H1 (cell line): Measurements from ENCODE around the gene ADK. TPM values are rescaled to one million over a fixed set of nuclear protein-coding genes. Genes with fewer than 3 reads are reported as not detected.

ENCODE experiments used
- CTCF ChIA-PET: fragments of 300-600 bp; sonication (Branson Sonifier 250); formaldehyde crosslinking; loops from one replicate; lab custom pipeline; 2021; ENCODE audit not compliant: partially characterized antibody; lab: Charles Lee
- POLR2A ChIA-PET: fragments of 300-600 bp; sonication (Branson Sonifier 250); formaldehyde crosslinking; loops from one replicate; lab custom pipeline; 2021; ENCODE audit warnings: inconsistent platforms; ENCODE audit not compliant: partially characterized antibody; lab: Charles Lee
- DNase-seq, 2 experiments: peaks; one replicate each; pipeline versions ENCODE4 v3.0.0 to v3.0.0-alpha.2; 2010 to 2022; ENCODE audit warnings: low spot score in 2 of 2, low read depth in 1 of 2, mixed read lengths in 1 of 2
- FAIRE-seq: peaks from 2 replicates; lab custom pipeline; 2011; peaks lifted over from hg19 to GRCh38; lab: Jason Lieb, UNC
- H2AFZ ChIP-seq: 2 replicates; pipeline ENCODE4 v1.8.1; 2012; ENCODE audit warnings: low read length, inconsistent platforms
- H2AK5ac ChIP-seq: 2 replicates; pipeline ENCODE4 v1.6.1; 2013; ENCODE audit warnings: low read depth, low read length
- H2BK120ac ChIP-seq: replicated peaks from 2 replicates; pipeline ENCODE3; 2013; ENCODE audit warnings: low read depth, low read length, inconsistent platforms
- H2BK12ac ChIP-seq: 2 replicates; pipeline ENCODE4 v1.6.1; 2013; ENCODE audit warnings: low read depth, low read length
- H2BK15ac ChIP-seq: 2 replicates; pipeline ENCODE4 v1.6.1; 2013; ENCODE audit warnings: low read length
- H2BK20ac ChIP-seq: 2 replicates; pipeline ENCODE4 v1.6.1; 2013; ENCODE audit warnings: low read length
- H2BK5ac ChIP-seq: 2 replicates; pipeline ENCODE4 v1.6.1; 2013; ENCODE audit warnings: low read depth, low read length
- H3K14ac ChIP-seq: 2 replicates; pipeline ENCODE4 v1.6.1; 2013; ENCODE audit warnings: inconsistent platforms; ENCODE audit not compliant: insufficient read length
- H3K18ac ChIP-seq: 2 replicates; pipeline ENCODE4 v1.6.1; 2013; ENCODE audit warnings: low read length; ENCODE audit errors: extremely low read depth
- H3K23ac ChIP-seq: 2 replicates; pipeline ENCODE4 v1.6.1; 2013; ENCODE audit warnings: inconsistent platforms; ENCODE audit not compliant: insufficient read length
- H3K23me2 ChIP-seq: 2 replicates; pipeline ENCODE4 v1.6.1; 2013; ENCODE audit warnings: low read depth, low read length
- H3K27ac ChIP-seq: 2 replicates; pipeline ENCODE4 v1.6.1; 2011; ENCODE audit warnings: low read depth, low read length, inconsistent platforms
- H3K27me3 ChIP-seq, 4 experiments: replicated peaks in 1 of 4; 1 replicate in 1 of 4; 2 replicates in 3 of 4; pipeline versions ENCODE4 v1.6.1 to v1.8.1; 2011 to 2013; ENCODE audit warnings: low read length in 3 of 4, mild to moderate bottlenecking in 3 of 4, inconsistent platforms in 2 of 4, mixed read lengths in 2 of 4, moderate library complexity in 1 of 4; ENCODE audit not compliant: control insufficient read depth in 3 of 4, insufficient read depth in 3 of 4; ENCODE audit errors: extremely low read depth in 1 of 4
- H3K36me3 ChIP-seq, 4 experiments: 2 replicates each; pipeline versions ENCODE4 v1.6.1 to v1.8.1; 2011 to 2013; ENCODE audit warnings: mild to moderate bottlenecking in 4 of 4, low read length in 3 of 4, moderate library complexity in 2 of 4, control low read depth in 1 of 4, inconsistent platforms in 1 of 4; ENCODE audit not compliant: insufficient read depth in 4 of 4, control insufficient read depth in 2 of 4
- H3K4ac ChIP-seq: replicated peaks from 2 replicates; pipeline ENCODE3; 2013; ENCODE audit warnings: low read length, low read depth, mixed read lengths, inconsistent platforms; ENCODE audit not compliant: insufficient read length
- H3K4me1 ChIP-seq, 4 experiments: replicated peaks in 1 of 4; 1 replicate in 1 of 4; 2 replicates in 3 of 4; pipeline versions ENCODE4 v1.6.1 to v1.8.1; 2011 to 2013; ENCODE audit warnings: low read length in 3 of 4, inconsistent platforms in 2 of 4, mixed read lengths in 1 of 4; ENCODE audit not compliant: insufficient read depth in 4 of 4, control insufficient read depth in 3 of 4
- H3K4me2 ChIP-seq, 2 experiments: 2 replicates each; pipeline versions ENCODE4 v1.6.1 to v1.8.1; 2011 to 2013; ENCODE audit warnings: low read depth in 2 of 2, low read length in 2 of 2, control low read depth in 1 of 2, inconsistent platforms in 1 of 2, mild to moderate bottlenecking in 1 of 2; ENCODE audit not compliant: insufficient read depth in 1 of 2
- H3K4me3 ChIP-seq, 4 experiments: fragments of 200-600, 300-600 bp in 1 of 4; sonication (generic), shearing (Covaris generic), sonication (Bioruptor Twin) in 1 of 4; 2 replicates each; pipeline versions ENCODE4 v1.5.1 to v1.8.1; 2011 to 2016; ENCODE audit warnings: low read length in 4 of 4, low read depth in 3 of 4, control low read depth in 2 of 4, inconsistent platforms in 2 of 4, mild to moderate bottlenecking in 2 of 4, mixed read lengths in 1 of 4, moderate library complexity in 1 of 4; ENCODE audit not compliant: insufficient read depth in 2 of 4; ENCODE audit errors: extremely low read depth in 1 of 4
- H3K56ac ChIP-seq: replicated peaks from 2 replicates; pipeline ENCODE3; 2013; ENCODE audit warnings: low read depth, mild to moderate bottlenecking, mixed read lengths, low read length, inconsistent platforms; ENCODE audit not compliant: insufficient read length
- H3K79me1 ChIP-seq: 2 replicates; pipeline ENCODE4 v1.6.1; 2013; ENCODE audit warnings: low read depth, low read length, control low read depth
- H3K79me2 ChIP-seq, 2 experiments: 2 replicates each; pipeline versions ENCODE4 v1.6.1 to v1.8.1; 2012 to 2013; ENCODE audit warnings: low read length in 2 of 2, mild to moderate bottlenecking in 2 of 2, inconsistent platforms in 1 of 2; ENCODE audit not compliant: insufficient read depth in 2 of 2, control insufficient read depth in 1 of 2
- H3K9ac ChIP-seq, 4 experiments: replicated peaks in 1 of 4; 1 replicate in 1 of 4; 2 replicates in 3 of 4; pipeline versions ENCODE4 v1.6.1 to v1.8.1; 2011 to 2013; ENCODE audit warnings: low read depth in 3 of 4, low read length in 3 of 4, control low read depth in 2 of 4, mild to moderate bottlenecking in 2 of 4, moderate library complexity in 2 of 4, inconsistent platforms in 1 of 4; ENCODE audit errors: extremely low read depth in 1 of 4
- H3K9me3 ChIP-seq, 2 experiments: 2 replicates each; pipeline versions ENCODE4 v1.6.1 to v1.8.1; 2012 to 2013; ENCODE audit warnings: mild to moderate bottlenecking in 2 of 2, moderate library complexity in 2 of 2, control low read depth in 1 of 2, inconsistent platforms in 1 of 2, low read depth in 1 of 2, low read length in 1 of 2, mixed read lengths in 1 of 2; ENCODE audit not compliant: insufficient read depth in 2 of 2
- H4K20me1 ChIP-seq, 2 experiments: replicated peaks in 1 of 2; 2 replicates each; pipeline versions ENCODE3 to v1.8.1; 2011 to 2013; ENCODE audit warnings: inconsistent platforms in 2 of 2, low read length in 2 of 2, mild to moderate bottlenecking in 1 of 2; ENCODE audit not compliant: insufficient read depth in 2 of 2, control insufficient read depth in 1 of 2
- H4K5ac ChIP-seq: 2 replicates; pipeline ENCODE4 v1.6.1; 2013; ENCODE audit warnings: low read length, low read depth, mixed read lengths, inconsistent platforms; ENCODE audit not compliant: insufficient read length
- H4K8ac ChIP-seq: 2 replicates; pipeline ENCODE4 v1.8.0; 2013; ENCODE audit warnings: mild to moderate bottlenecking, moderate library complexity, low read length, inconsistent platforms; ENCODE audit not compliant: insufficient read depth; ENCODE audit errors: extremely low read depth
- H4K91ac ChIP-seq: replicated peaks from 2 replicates; pipeline ENCODE3; 2013; ENCODE audit warnings: low read length, mixed read lengths, inconsistent platforms; ENCODE audit not compliant: insufficient read length
- BACH1 ChIP-seq: IDR thresholded peaks from 2 replicates; pipeline ENCODE4 v1.6.1; 2012; ENCODE audit warnings: low read length, improper control_type of control experiment
- CBX5 ChIP-seq: fragments of 300-800, 300-1000 bp; sonication (generic); IDR thresholded peaks from 2 replicates; pipeline ENCODE4 v1.7.1; 2016; ENCODE audit warnings: antibody characterized with exemption, low read length, low read depth
- CEBPB ChIP-seq: IDR thresholded peaks from 2 replicates; pipeline ENCODE4 v1.6.1; 2012; ENCODE audit warnings: low read depth, low read length
- CHD2 ChIP-seq: IDR thresholded peaks from 2 replicates; pipeline ENCODE4 v1.6.1; 2012; ENCODE audit warnings: low read length, improper control_type of control experiment
- CTBP2 ChIP-seq: IDR thresholded peaks from 2 replicates; pipeline ENCODE4 v1.7.0; 2011; ENCODE audit warnings: borderline replicate concordance, mild to moderate bottlenecking, moderate library complexity, mixed read lengths, low read length; ENCODE audit not compliant: insufficient read depth, insufficient read length
- EZH2 ChIP-seq: fragments of 200-600 bp; sonication (generic); IDR thresholded peaks from 2 replicates; pipeline ENCODE4 v1.7.1; 2012; ENCODE audit warnings: low read depth, mild to moderate bottlenecking, moderate library complexity, low read length, inconsistent platforms; ENCODE audit not compliant: severe bottlenecking
- FOSL1 ChIP-seq: IDR thresholded peaks from 2 replicates; pipeline ENCODE4 v1.6.1; 2011; ENCODE audit warnings: mild to moderate bottlenecking, low read depth, low read length, moderate library complexity; ENCODE audit not compliant: insufficient read depth
- GABPA ChIP-seq: IDR thresholded peaks from 2 replicates; pipeline ENCODE4 v1.6.1; 2011; ENCODE audit warnings: mild to moderate bottlenecking, low read length, moderate library complexity, borderline replicate concordance; ENCODE audit not compliant: insufficient read depth
- POLR2A ChIP-seq, 2 experiments: IDR thresholded peaks; 1 replicate in 1 of 2; 2 replicates in 1 of 2; pipeline ENCODE4 v1.6.1; 2011; ENCODE audit warnings: low read depth in 2 of 2, low read length in 2 of 2, mild to moderate bottlenecking in 2 of 2; ENCODE audit errors: control extremely low read depth in 1 of 2
- POU5F1 ChIP-seq: IDR thresholded peaks from 2 replicates; pipeline ENCODE4 v1.6.1; 2011; ENCODE audit warnings: low read depth, mild to moderate bottlenecking, low read length, moderate library complexity
- RBBP5 ChIP-seq: IDR thresholded peaks from 2 replicates; pipeline ENCODE4 v1.7.1; 2012; ENCODE audit warnings: low read depth, mild to moderate bottlenecking, inconsistent platforms, low read length, moderate library complexity, borderline replicate concordance
- RFX5 ChIP-seq: IDR thresholded peaks from 2 replicates; pipeline ENCODE4 v1.6.1; 2011; ENCODE audit warnings: low read depth, low read length, improper control_type of control experiment, borderline replicate concordance
- SP1 ChIP-seq: IDR thresholded peaks from 2 replicates; pipeline ENCODE4 v1.6.1; 2011; ENCODE audit warnings: low read depth, low read length
- SUZ12 ChIP-seq: fragments of 200-600 bp; sonication (generic); IDR thresholded peaks from 2 replicates; pipeline ENCODE4 v1.6.1; 2012; ENCODE audit warnings: mild to moderate bottlenecking, inconsistent platforms, low read length, moderate library complexity, mixed read lengths
- ZNF274 ChIP-seq: IDR thresholded peaks from 2 replicates; pipeline ENCODE4 v1.7.0; 2012; ENCODE audit warnings: low read length, borderline replicate concordance; ENCODE audit errors: extremely low read depth
- polyA plus RNA-seq, 7 experiments: library from polyadenylated mRNA; depleted of rRNA in 3 of 7; stranded (reverse) in 5 of 7; unstranded in 2 of 7; fragments of >200 nt in 5 of 7; fragments of 200-250 nt in 2 of 7; gene quantifications; 1 replicate in 5 of 7; 2 replicates in 1 of 7; 4 replicates in 1 of 7; pipeline versions ENCODE4 v1.2.1 to v1.2.3, GENCODE V29; 2011 to 2013; ENCODE audit warnings: missing spikeins in 2 of 7, mixed read lengths in 2 of 7
- total RNA-seq: library from RNA; stranded (reverse); fragmentation: NEBNext Ultra II Directional; extraction: Animal tissue kit (Norgen Biotek cat#: 25700); gene quantifications from 2 replicates; pipeline ENCODE4 v1.2.1, GENCODE V29; 2021
- TF ChIP-seq, protein P1 (sequence below): IDR thresholded peaks from 2 replicates; pipeline ENCODE4 v1.6.1; 2011; ENCODE audit warnings: low read depth, mild to moderate bottlenecking, low read length; ENCODE audit not compliant: insufficient read depth

ADK gene
- total and polyA plus RNA-seq, 2 of the 8 experiments (the other 6 are each of a cell fraction or from before 2014, with no cell fraction given), result 12.3 to 42.4 TPM

DNA sequence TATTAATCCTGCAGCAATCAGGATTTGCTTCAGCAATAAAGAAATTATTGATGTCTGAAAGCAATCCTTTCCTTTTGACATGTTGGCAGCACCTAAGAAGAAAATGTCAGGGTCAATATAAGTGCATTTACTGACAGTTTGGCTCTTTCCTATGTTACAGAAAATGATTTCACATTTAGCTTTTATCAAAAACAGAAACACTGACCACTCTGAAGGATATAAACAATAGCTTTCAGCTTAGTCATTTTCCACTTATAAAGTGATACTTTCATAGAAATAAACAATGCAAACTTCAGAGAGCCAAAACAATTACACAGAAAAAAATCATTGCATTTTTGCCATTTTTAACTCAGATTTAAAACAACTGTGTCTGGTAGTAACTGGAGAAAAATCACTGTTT lies 349.8 kb downstream of the ADK start:
- Histone ChIP-seq H2BK20ac (no peak overlapping the region), H2BK5ac (no peak overlapping the region), H2AK5ac (no peak overlapping the region), H3K4me1 (no peaks in the 10 kb centered on the region), H3K4me2 (no peak overlapping the region), H3K79me1 (no peaks in the 10 kb centered on the region), H4K91ac (no peak overlapping the region), H4K20me1 (no peaks in the 10 kb centered on the region), H3K9me3 (no peaks in the 10 kb centered on the region), H3K27ac (no peak overlapping the region), H3K23ac (no peak overlapping the region), H4K8ac (no peak overlapping the region), H3K14ac (no peak overlapping the region), H3K23me2 (no peaks in the 10 kb centered on the region), H3K9ac (no peak overlapping the region), H2BK120ac (no peak overlapping the region), H2BK15ac (no peak overlapping the region), H3K79me2 (no peaks in the 10 kb centered on the region), H3K27me3 (no peaks in the 10 kb centered on the region), H2BK12ac (no peak overlapping the region), H3K18ac (no peak overlapping the region), H3K56ac (no peak overlapping the region), H2AFZ (no peak overlapping the region), H4K5ac (no peak overlapping the region), H3K4me3 (no peak overlapping the region), H3K36me3 (no peaks in the 10 kb centered on the region), H3K4ac (no peak overlapping the region)
- ChIA-PET POLR2A (no interaction called here), CTCF (no interaction called here)
- FAIRE-seq, result no peak
- DNase-seq, result no peak
- no peak for TF ChIP-seq SUZ12
- no peak for TF ChIP-seq CEBPB
- no peak for TF ChIP-seq CTBP2
- TF ChIP-seq BACH1, result no peak
- no peak for TF ChIP-seq RBBP5
- TF ChIP-seq EZH2, result no peak
- TF ChIP-seq RFX5, result no peak
- no peak for TF ChIP-seq POU5F1
- TF ChIP-seq POLR2A (IDR thresholded peaks at IDR 0.05; ENCODE audit: control extremely low read depth in 1 of 2, low read depth in 2 of 2, low read length in 2 of 2), result no peak
- TF ChIP-seq CHD2, result no peak
- TF ChIP-seq, protein P1, sequence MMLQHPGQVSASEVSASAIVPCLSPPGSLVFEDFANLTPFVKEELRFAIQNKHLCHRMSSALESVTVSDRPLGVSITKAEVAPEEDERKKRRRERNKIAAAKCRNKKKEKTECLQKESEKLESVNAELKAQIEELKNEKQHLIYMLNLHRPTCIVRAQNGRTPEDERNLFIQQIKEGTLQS, result no peak
- TF ChIP-seq ZNF274, result no peak
- no peak for TF ChIP-seq CBX5
- no peak for TF ChIP-seq SP1
- TF ChIP-seq GABPA, result no peak
- no peak for TF ChIP-seq FOSL1
